HepG2 (cell line): ENCODE measurements around the gene GPSM1. TPM values are rescaled to one million over a fixed set of nuclear protein-coding genes. Genes with fewer than 3 reads are reported as not detected.
A peak's percentile ranks its signal among the peaks of the same experiment; 100 is the strongest.

ENCODE experiments used
- ATAC-seq: fragments of 200-7000 bp; cut with Tn5 transposase; 3 replicates; pipeline ENCODE4 v1.9.1; 2020; ENCODE audit warnings: mild to moderate bottlenecking, moderate library complexity
- BruUV-seq: library from RNA; stranded (reverse); fragments of 400-500 nt; replicated peaks from 2 replicates; lab custom pipeline; 2021; lab: Mats Ljungman, UMichigan
- CTCF ChIA-PET: fragments of 300-600 bp; formaldehyde crosslinking; extraction: SDS; loops from one replicate; lab custom pipeline; 2021; ENCODE audit warnings: low total read pairs, inconsistent platforms, low intra/inter-chr PET ratio; lab: Yijun Ruan, JAX
- POLR2A ChIA-PET: fragments of 350-600 bp; sonication (Branson Sonifier 250); formaldehyde crosslinking; loops from one replicate; lab custom pipeline; 2020; ENCODE audit warnings: antibody characterized with exemption, inconsistent platforms; lab: Yijun Ruan, JAX
- DNase-seq: peaks from one replicate; pipeline ENCODE4 v3.0.0-alpha.2; 2015; ENCODE audit warnings: low spot score
- FAIRE-seq: peaks from 3 replicates; lab custom pipeline; 2011; peaks lifted over from hg19 to GRCh38; lab: Jason Lieb, UNC
- H2AFZ ChIP-seq: one replicate; pipeline ENCODE4 v1.6.1; 2011; ENCODE audit warnings: low read length, inconsistent platforms
- H3K27ac ChIP-seq: fragments of 300-600 bp; 3 replicates; pipeline ENCODE4 v1.8.0; 2011; ENCODE audit warnings: mixed run types, mild to moderate bottlenecking, mixed read lengths, low read length, inconsistent platforms; ENCODE audit not compliant: insufficient read depth; ENCODE audit errors: extremely low read length
- H3K27me3 ChIP-seq, 2 experiments: fragments of 200-600 bp in 1 of 2; 2 replicates in 1 of 2; 3 replicates in 1 of 2; pipeline versions ENCODE4 v1.6.0 to v1.8.0; 2011; ENCODE audit warnings: low read length in 2 of 2, mild to moderate bottlenecking in 2 of 2, moderate library complexity in 2 of 2, inconsistent platforms in 1 of 2; ENCODE audit not compliant: insufficient read depth in 2 of 2, control insufficient read depth in 1 of 2
- H3K36me3 ChIP-seq, 2 experiments: fragments of 200-600 bp in 1 of 2; replicated peaks in 1 of 2; 2 replicates in 1 of 2; 3 replicates in 1 of 2; pipeline versions ENCODE4 v1.5.1 to v1.8.0; 2011; ENCODE audit warnings: low read length in 2 of 2, inconsistent platforms in 1 of 2; ENCODE audit not compliant: insufficient read depth in 2 of 2, control insufficient read depth in 1 of 2
- H3K4me1 ChIP-seq: 2 replicates; pipeline ENCODE4 v1.5.1; 2012; ENCODE audit warnings: low read length, inconsistent platforms; ENCODE audit not compliant: insufficient read depth
- H3K4me2 ChIP-seq: 2 replicates; pipeline ENCODE4 v1.6.0; 2011; ENCODE audit warnings: low read depth, low read length, inconsistent platforms
- H3K4me3 ChIP-seq, 3 experiments: fragments of 200-600 bp in 1 of 3; sonication (generic), shearing (Covaris generic) in 1 of 3; replicated peaks in 1 of 3; 2 replicates each; pipeline ENCODE4 v1.5.1; 2011 to 2016; ENCODE audit warnings: low read length in 3 of 3, inconsistent platforms in 2 of 3, low read depth in 2 of 3, mild to moderate bottlenecking in 2 of 3, control low read depth in 1 of 3, mixed read lengths in 1 of 3; ENCODE audit not compliant: insufficient read depth in 1 of 3
- H3K79me2 ChIP-seq: one replicate; pipeline ENCODE4 v1.6.1; 2011; ENCODE audit warnings: low read length, inconsistent platforms; ENCODE audit not compliant: insufficient read depth
- H3K9ac ChIP-seq: 2 replicates; pipeline ENCODE4 v1.6.0; 2011; ENCODE audit warnings: mild to moderate bottlenecking, low read depth, low read length, inconsistent platforms; ENCODE audit not compliant: insufficient read depth
- H3K9me3 ChIP-seq: 2 replicates; pipeline ENCODE4 v1.5.1; 2012; ENCODE audit warnings: mild to moderate bottlenecking, low read length
- H4K20me1 ChIP-seq: 2 replicates; pipeline ENCODE4 v1.6.0; 2011; ENCODE audit warnings: inconsistent platforms, mild to moderate bottlenecking, low read length, moderate library complexity; ENCODE audit not compliant: insufficient read depth
- GMEB2 ChIP-seq: IDR thresholded peaks from 2 replicates; pipeline ENCODE4 v1.6.1; 2016; ENCODE audit warnings: missing biosample characterization, missing genetic modification reagents, low read depth
- IRF1 ChIP-seq: sonication (generic); formaldehyde crosslinking; IDR thresholded peaks from 2 replicates; pipeline ENCODE4 v1.4.0; 2020; ENCODE audit warnings: low read depth, mild to moderate bottlenecking, missing genetic modification reagents
- JDP2 ChIP-seq: sonication (generic); formaldehyde crosslinking; IDR thresholded peaks from 2 replicates; pipeline ENCODE4 v1.8.1; 2022; ENCODE audit warnings: missing genetic modification reagents, borderline replicate concordance
- RAD51 ChIP-seq: fragments of 450-650 bp; IDR thresholded peaks from 2 replicates; pipeline ENCODE4 v1.6.1; 2016; ENCODE audit warnings: borderline replicate concordance
- ZBTB39 ChIP-seq: sonication (generic); formaldehyde crosslinking; IDR thresholded peaks from 2 replicates; pipeline ENCODE4 v1.5.0; 2020; ENCODE audit warnings: missing genetic modification reagents
- ZNF142 ChIP-seq: sonication (generic); formaldehyde crosslinking; IDR thresholded peaks from 2 replicates; pipeline ENCODE4 v1.4.0; 2020; ENCODE audit warnings: missing genetic modification reagents
- ZNF263 ChIP-seq: sonication (generic); formaldehyde crosslinking; IDR thresholded peaks from 2 replicates; pipeline ENCODE4 v1.4.0; 2020; ENCODE audit warnings: missing genetic modification reagents
- WGBS: methylation state at CpG from one replicate; pipeline ENCODE4 v1.1.6; 2017; ENCODE audit warnings: low lambda C conversion rate; 5-methylcytosine and 5-hydroxymethylcytosine counted together
- in situ Hi-C: cut with HindIII; loops from 2 replicates; pipeline ENCODE4 v1.10.0; 2017; ENCODE audit warnings: low pct_unique_long_range_greater_than_20kb; ENCODE audit not compliant: extremely low pct_ligation_motif_present
- intact Hi-C: fragments of 100-400 bp; cut with micrococcal nuclease; formaldehyde crosslinking; loops from one replicate; pipeline ENCODE4 v1.10.0; 2022; ENCODE audit not compliant: unreplicated experiment
- polyA plus RNA-seq, 8 experiments: library from polyadenylated mRNA; depleted of rRNA in 3 of 8; stranded (reverse) in 7 of 8; unstranded in 1 of 8; fragments of >200 nt; fragmentation: Illumina TruSeq in 4 of 8; extraction: Trizol in 4 of 8; gene quantifications; 2 replicates each; pipeline versions ENCODE4 v1.2.1 to v1.2.3, GENCODE V29; 2011 to 2016; ENCODE audit warnings: low read depth in 4 of 8, missing spikeins in 1 of 8, mixed read lengths in 1 of 8; ENCODE audit not compliant: insufficient read depth in 1 of 8
- total RNA-seq, 5 experiments: library from RNA; depleted of rRNA; stranded (reverse); fragments of >200 nt; fragmentation: Illumina TruSeq; extraction: Trizol; gene quantifications; 2 replicates each; pipeline ENCODE4 v1.2.3, GENCODE V29; 2016; ENCODE audit warnings: low read depth in 1 of 5

The GPSM1 gene
- total and polyA plus RNA-seq, 2 of the 13 experiments (the other 11 are each of a cell fraction or from before 2014, with no cell fraction given), result 1.0 to 2.4 TPM

GRCh38 chr9:136397643-136398042 lies 70.3 kb downstream of the GPSM1 start:
- Histone ChIP-seq H3K9ac (no peak overlapping the region), H4K20me1 (0 out of 2 replicates have a peak, but pooled peaks cover 2% of the 10 kb centered on the region), H3K9me3 (no peaks in the 10 kb centered on the region), H3K27ac (no peak overlapping the region), H3K27me3 (no peaks in the 10 kb centered on the region), H3K4me3 (no peak overlapping the region), H3K36me3 (peaks cover 18 to 42% of the 10 kb centered on the region in 2 experiments; a peak in 4 of 5 replicates), H3K4me1 (peaks cover 20% of the 10 kb centered on the region)
- ATAC-seq, result no peak
- whole genome bisulfite sequencing, result 96% methylated on average over 6 of the region's 6 CpGs
- CTCF ChIA-PET, result no interaction called here
- in situ Hi-C loops, result no loop called here
- TF ChIP-seq JDP2 (CRISPR knock-in tag), result no peak
- 0 out of 2 replicates have a peak, but pooled peaks have one; percentile 50 for TF ChIP-seq ZNF263 (CRISPR knock-in tag)
- TF ChIP-seq, all 625 proteins: peak for 1
- no peak for DNase-seq
- intact Hi-C loops, result no loop called here
- no peak for FAIRE-seq
- Histone ChIP-seq H2AFZ (no peak overlapping the region), H3K4me2 (no peak overlapping the region), H3K79me2 (peaks cover 21% of the 10 kb centered on the region)
- POLR2A ChIA-PET, result no interaction called here
- BruUV-seq, result no TSS peak

GRCh38 chr9:136398286-136398685 lies 70.9 kb downstream of the GPSM1 start:
- no peak for ATAC-seq
- intact Hi-C loops, result no loop called here
- Histone ChIP-seq H3K36me3 (peaks cover 18 to 36% of the 10 kb centered on the region in 2 experiments; a peak in 4 of 5 replicates), H3K27ac (no peak overlapping the region), H3K4me1 (peaks cover 20% of the 10 kb centered on the region), H3K9me3 (no peaks in the 10 kb centered on the region), H3K4me2 (peak overlapping the region; percentile 88), H3K27me3 (no peaks in the 10 kb centered on the region), H3K4me3 (peak overlapping the region in 1 of 3 experiments; percentile 97; a peak in 2 of 6 replicates), H4K20me1 (0 out of 2 replicates have a peak, but pooled peaks cover 2% of the 10 kb centered on the region), H2AFZ (no peak overlapping the region), H3K79me2 (peaks cover 21% of the 10 kb centered on the region), H3K9ac (peak overlapping the region; percentile 83)
- POLR2A ChIA-PET, result no interaction called here
- no peak for DNase-seq
- BruUV-seq, result no TSS peak
- in situ Hi-C loops, result no loop called here
- 96% methylated on average over 11 of the region's 12 CpGs for WGBS
- no peak for FAIRE-seq
- CTCF ChIA-PET, result no interaction called here
- no peak for TF ChIP-seq ZBTB39
- no peak for TF ChIP-seq ZNF142
- TF ChIP-seq RAD51, result no peak
- no peak for TF ChIP-seq IRF1 (CRISPR knock-in tag)
- TF ChIP-seq GMEB2 (CRISPR knock-in tag), result no peak
